ENCODE measurements around the gene MRPL20.
"Not testable (repeated sequence)": the region's sequence is repeated elsewhere in the genome, so short reads cannot be mapped to it uniquely, and the experiment has no call there.

MRPL20 gene

GRCh38 chr1:1450616-1451015 lies 43.5 kb upstream of the MRPL20 start:
- not testable (repeated sequence) for H2BK5ac ChIP-seq (ENCODE audit: low read depth, low read length, poor library complexity); H3K9me3 ChIP-seq (ENCODE audit: insufficient read depth, low read depth, low read length); H3K23ac ChIP-seq (ENCODE audit: low read length); H3K4me1 ChIP-seq (ENCODE audit: control insufficient read depth in 1 of 2, insufficient read depth in 2 of 2, low read length in 2 of 2); H3K79me1 ChIP-seq (ENCODE audit: low read length); DNase-seq; H4K8ac ChIP-seq (ENCODE audit: low read depth, low read length); H3K4me3 ChIP-seq (ENCODE audit: low read depth, low read length); H3K36me3 ChIP-seq (ENCODE audit: control insufficient read depth in 1 of 2, insufficient read depth in 2 of 2, low read length in 2 of 2); H3K27ac ChIP-seq (ENCODE audit: low read depth, low read length); H3K27me3 ChIP-seq (ENCODE audit: insufficient read depth, low read length); H2AFZ ChIP-seq (ENCODE audit: insufficient read depth, low read length, poor library complexity); H4K91ac ChIP-seq (ENCODE audit: low read depth, low read length); H3K79me2 ChIP-seq (ENCODE audit: control insufficient read depth, insufficient read depth, low read length, poor library complexity); H3K4me2 ChIP-seq (ENCODE audit: low read length); H2BK12ac ChIP-seq (ENCODE audit: low read length); H3K4ac ChIP-seq (ENCODE audit: low read depth, low read length); H2BK120ac ChIP-seq (ENCODE audit: insufficient read depth, low read length, poor library complexity); H3K9ac ChIP-seq (ENCODE audit: low read length); H3K18ac ChIP-seq (ENCODE audit: low read length); H3K14ac ChIP-seq (ENCODE audit: low read length); H2AK5ac ChIP-seq (ENCODE audit: low read length); H4K12ac ChIP-seq (ENCODE audit: low read depth, low read length)
- no CpG with 5 or more reads among the region's 22 CpGs for WGBS (ENCODE audit: extremely low coverage, insufficient coverage, insufficient read length)

- no peak within 1 kb of the TSS for H2BK120ac ChIP-seq (ENCODE audit: insufficient read depth, low read length, poor library complexity)
- DNase-seq = no peak
- H3K4me1 ChIP-seq (ENCODE audit: control insufficient read depth in 1 of 2, insufficient read depth in 2 of 2, low read length in 2 of 2) = no peaks in the 10 kb centered on the region
- H3K9me3 ChIP-seq (ENCODE audit: insufficient read depth, low read depth, low read length) = no peaks in the 10 kb centered on the region
- H3K18ac ChIP-seq (ENCODE audit: low read length) = no peak within 1 kb of the TSS
- H3K36me3 ChIP-seq (ENCODE audit: control insufficient read depth in 1 of 2, insufficient read depth in 2 of 2, low read length in 2 of 2) = no peaks in the 10 kb centered on the region
- no peak within 1 kb of the TSS for H3K14ac ChIP-seq (ENCODE audit: low read length)
- no peak within 1 kb of the TSS for H3K4me3 ChIP-seq (ENCODE audit: low read depth, low read length)
- H3K79me1 ChIP-seq (ENCODE audit: low read length) = no peaks in the 10 kb centered on the region
- no peak within 1 kb of the TSS for H2AK5ac ChIP-seq (ENCODE audit: low read length)
- no peak within 1 kb of the TSS for H3K23ac ChIP-seq (ENCODE audit: low read length)
- H4K91ac ChIP-seq (ENCODE audit: low read depth, low read length) = no peak within 1 kb of the TSS
- H3K27ac ChIP-seq (ENCODE audit: low read depth, low read length) = no peak within 1 kb of the TSS
- no peak within 1 kb of the TSS for H3K4ac ChIP-seq (ENCODE audit: low read depth, low read length)
- no peak within 1 kb of the TSS for H3K9ac ChIP-seq (ENCODE audit: low read length)
- WGBS (ENCODE audit: extremely low coverage, insufficient coverage, insufficient read length) = no CpG with 5 or more reads among the region's 6 CpGs
- H4K12ac ChIP-seq (ENCODE audit: low read depth, low read length) = no peak within 1 kb of the TSS
- no peak within 1 kb of the TSS for H2BK5ac ChIP-seq (ENCODE audit: low read depth, low read length, poor library complexity)
- H2BK12ac ChIP-seq (ENCODE audit: low read length) = no peak within 1 kb of the TSS
- no peaks in the 10 kb centered on the region for H3K27me3 ChIP-seq (ENCODE audit: insufficient read depth, low read length)
- no peak within 1 kb of the TSS for H2AFZ ChIP-seq (ENCODE audit: insufficient read depth, low read length, poor library complexity)
- H3K79me2 ChIP-seq (ENCODE audit: control insufficient read depth, insufficient read depth, low read length, poor library complexity) = no peaks in the 10 kb centered on the region
- no peak within 1 kb of the TSS for H3K4me2 ChIP-seq (ENCODE audit: low read length)
- no peak within 1 kb of the TSS for H4K8ac ChIP-seq (ENCODE audit: low read depth, low read length)
Measured at GRCh38 chr1:1449099-1449739, 42.1 kb upstream of the MRPL20 start, which contains the start of gene ATAD3C. TSS of gene ATAD3C (plus strand) at chr1:1449689. CDS start at chr1:1450684, 995 bp downstream.

GRCh38 chr1:1446631-1447030 lies 39.5 kb upstream of the MRPL20 start:
- H3K4me1 ChIP-seq (ENCODE audit: control insufficient read depth in 1 of 2, insufficient read depth in 2 of 2, low read length in 2 of 2); H4K12ac ChIP-seq (ENCODE audit: low read depth, low read length); H3K4me2 ChIP-seq (ENCODE audit: low read length); H2BK120ac ChIP-seq (ENCODE audit: insufficient read depth, low read length, poor library complexity); H2AK5ac ChIP-seq (ENCODE audit: low read length); H3K23ac ChIP-seq (ENCODE audit: low read length); DNase-seq; H3K27ac ChIP-seq (ENCODE audit: low read depth, low read length); H3K9ac ChIP-seq (ENCODE audit: low read length); H3K4me3 ChIP-seq (ENCODE audit: low read depth, low read length); H2BK5ac ChIP-seq (ENCODE audit: low read depth, low read length, poor library complexity); H3K79me2 ChIP-seq (ENCODE audit: control insufficient read depth, insufficient read depth, low read length, poor library complexity); H2AFZ ChIP-seq (ENCODE audit: insufficient read depth, low read length, poor library complexity); H3K9me3 ChIP-seq (ENCODE audit: insufficient read depth, low read depth, low read length); H3K36me3 ChIP-seq (ENCODE audit: control insufficient read depth in 1 of 2, insufficient read depth in 2 of 2, low read length in 2 of 2); H3K14ac ChIP-seq (ENCODE audit: low read length); H4K91ac ChIP-seq (ENCODE audit: low read depth, low read length); H3K18ac ChIP-seq (ENCODE audit: low read length); H3K27me3 ChIP-seq (ENCODE audit: insufficient read depth, low read length); H2BK12ac ChIP-seq (ENCODE audit: low read length); H4K8ac ChIP-seq (ENCODE audit: low read depth, low read length); H3K79me1 ChIP-seq (ENCODE audit: low read length); H3K4ac ChIP-seq (ENCODE audit: low read depth, low read length): not testable (repeated sequence)
- no CpG with 5 or more reads among the region's 19 CpGs for WGBS (ENCODE audit: extremely low coverage, insufficient coverage, insufficient read length)

DNA sequence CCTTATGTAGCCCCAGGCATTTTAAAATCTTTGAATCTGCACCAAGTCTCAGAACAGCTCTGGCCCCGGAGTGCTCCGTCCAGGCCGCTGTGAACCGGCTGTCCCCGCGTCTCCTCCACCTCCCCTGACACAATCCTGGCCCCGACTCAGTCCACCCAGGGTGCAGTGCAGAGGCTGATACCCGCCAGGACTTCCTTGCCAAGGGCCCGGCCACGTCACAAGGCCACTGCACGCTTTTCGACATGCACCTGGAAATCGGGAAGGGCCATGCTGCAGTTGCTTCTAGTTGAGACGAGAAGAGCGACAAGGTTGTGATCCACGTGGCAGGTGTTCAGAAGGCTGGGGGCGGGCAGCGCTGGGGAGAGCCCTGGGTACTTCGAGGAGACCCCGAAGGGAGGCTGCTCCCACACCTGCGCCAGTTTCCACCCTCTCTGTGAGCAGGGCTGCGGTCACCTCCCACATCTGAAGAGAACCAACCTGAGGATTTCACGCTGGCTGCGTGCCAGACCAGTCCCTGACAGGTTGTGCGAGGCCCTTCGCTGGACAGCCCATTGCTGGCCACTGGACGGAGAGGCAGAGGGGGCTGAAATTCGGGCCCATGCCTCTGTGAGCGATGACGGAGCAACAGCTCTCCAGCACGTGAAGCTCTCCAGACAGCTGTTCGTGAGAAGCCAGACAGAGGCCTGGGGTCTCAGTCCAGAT lies 35.1 kb upstream of the MRPL20 start:
- H3K36me3 ChIP-seq (ENCODE audit: control insufficient read depth in 1 of 2, insufficient read depth in 2 of 2, low read length in 2 of 2) = peaks cover 20 to 23% of the 10 kb centered on the region in 2 experiments
- H3K4me3 ChIP-seq (ENCODE audit: low read depth, low read length) = no peak overlapping the region
- H3K18ac ChIP-seq (ENCODE audit: low read length) = no peak overlapping the region
- no CpG with 5 or more reads among the region's 32 CpGs for WGBS (ENCODE audit: extremely low coverage, insufficient coverage, insufficient read length)
- no peaks in the 10 kb centered on the region for H3K79me2 ChIP-seq (ENCODE audit: control insufficient read depth, insufficient read depth, low read length, poor library complexity)
- no peak overlapping the region for H3K14ac ChIP-seq (ENCODE audit: low read length)
- no peak for DNase-seq
- no peak overlapping the region for H3K23ac ChIP-seq (ENCODE audit: low read length)
- no peaks in the 10 kb centered on the region for H3K27me3 ChIP-seq (ENCODE audit: insufficient read depth, low read length)
- no peak overlapping the region for H3K4ac ChIP-seq (ENCODE audit: low read depth, low read length)
- H2BK12ac ChIP-seq (ENCODE audit: low read length) = no peak overlapping the region
- H3K27ac ChIP-seq (ENCODE audit: low read depth, low read length) = no peak overlapping the region
- no peaks in the 10 kb centered on the region for H3K79me1 ChIP-seq (ENCODE audit: low read length)
- H4K8ac ChIP-seq (ENCODE audit: low read depth, low read length) = no peak overlapping the region
- H2BK5ac ChIP-seq (ENCODE audit: low read depth, low read length, poor library complexity) = no peak overlapping the region
- no peaks in the 10 kb centered on the region for H3K9me3 ChIP-seq (ENCODE audit: insufficient read depth, low read depth, low read length)
- H2AFZ ChIP-seq (ENCODE audit: insufficient read depth, low read length, poor library complexity) = no peak overlapping the region
- no peak overlapping the region for H2BK120ac ChIP-seq (ENCODE audit: insufficient read depth, low read length, poor library complexity)
- H2AK5ac ChIP-seq (ENCODE audit: low read length) = no peak overlapping the region
- no peak overlapping the region for H3K4me2 ChIP-seq (ENCODE audit: low read length)
- no peak overlapping the region for H3K9ac ChIP-seq (ENCODE audit: low read length)
- peaks cover 7 to 14% of the 10 kb centered on the region in 2 experiments for H3K4me1 ChIP-seq (ENCODE audit: control insufficient read depth in 1 of 2, insufficient read depth in 2 of 2, low read length in 2 of 2)
- H4K12ac ChIP-seq (ENCODE audit: low read depth, low read length) = no peak overlapping the region
- no peak overlapping the region for H4K91ac ChIP-seq (ENCODE audit: low read depth, low read length)

Measured in trophoblast cell (in vitro differentiated cells and primary cell).